Measurements from ENCODE around the gene RAB40A. TPM values are rescaled to one million over a fixed set of nuclear protein-coding genes. Genes with fewer than 3 reads are reported as not detected.

Gene RAB40A
- total RNA-seq, 4 donors from 2014 or later = not detected

DNA sequence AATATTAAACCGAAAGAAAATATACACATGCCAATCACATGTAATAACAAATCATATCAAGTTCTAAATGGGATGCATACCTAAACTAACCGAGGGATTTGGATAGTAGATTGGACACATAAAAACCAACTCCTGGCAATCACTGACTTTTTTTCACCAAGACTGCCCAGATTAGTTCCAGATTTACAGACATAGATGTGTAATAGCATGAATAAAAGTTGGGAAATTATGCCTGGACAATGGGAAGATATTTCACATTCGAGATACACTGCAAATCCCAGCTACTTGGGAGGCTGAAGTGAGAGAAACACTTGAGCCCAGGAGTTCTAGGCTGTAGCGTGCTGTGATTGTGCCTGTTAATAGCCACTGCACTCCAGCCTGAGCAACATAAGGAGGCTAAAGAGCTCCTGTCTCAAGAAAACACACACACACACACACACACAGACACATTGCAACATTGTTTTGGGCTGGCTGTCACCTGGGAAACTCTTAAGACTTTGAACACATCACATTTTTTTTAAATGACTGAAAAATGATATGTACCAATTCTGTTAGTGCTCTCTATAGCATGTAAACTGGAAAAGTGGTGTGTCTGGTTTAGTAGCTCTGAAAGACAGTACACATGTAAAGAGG, 5.7 kb downstream of the RAB40A start:
- TF ChIP-seq, protein P1, sequence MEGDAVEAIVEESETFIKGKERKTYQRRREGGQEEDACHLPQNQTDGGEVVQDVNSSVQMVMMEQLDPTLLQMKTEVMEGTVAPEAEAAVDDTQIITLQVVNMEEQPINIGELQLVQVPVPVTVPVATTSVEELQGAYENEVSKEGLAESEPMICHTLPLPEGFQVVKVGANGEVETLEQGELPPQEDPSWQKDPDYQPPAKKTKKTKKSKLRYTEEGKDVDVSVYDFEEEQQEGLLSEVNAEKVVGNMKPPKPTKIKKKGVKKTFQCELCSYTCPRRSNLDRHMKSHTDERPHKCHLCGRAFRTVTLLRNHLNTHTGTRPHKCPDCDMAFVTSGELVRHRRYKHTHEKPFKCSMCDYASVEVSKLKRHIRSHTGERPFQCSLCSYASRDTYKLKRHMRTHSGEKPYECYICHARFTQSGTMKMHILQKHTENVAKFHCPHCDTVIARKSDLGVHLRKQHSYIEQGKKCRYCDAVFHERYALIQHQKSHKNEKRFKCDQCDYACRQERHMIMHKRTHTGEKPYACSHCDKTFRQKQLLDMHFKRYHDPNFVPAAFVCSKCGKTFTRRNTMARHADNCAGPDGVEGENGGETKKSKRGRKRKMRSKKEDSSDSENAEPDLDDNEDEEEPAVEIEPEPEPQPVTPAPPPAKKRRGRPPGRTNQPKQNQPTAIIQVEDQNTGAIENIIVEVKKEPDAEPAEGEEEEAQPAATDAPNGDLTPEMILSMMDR (IDR thresholded peaks at IDR 0.05 in 4 of 5, conservative IDR thresholded peaks at IDR 0.05 in 1 of 5) = no peak
- TF ChIP-seq POLR2A (IDR thresholded peaks at IDR 0.05) = no peak
- ATAC-seq (no peak), DNase-seq (no peak)
- no peak overlapping the region for H3K27ac ChIP-seq
- intact Hi-C loops (cut with DNase I; ENCODE audit: low total_unique reads) = no loop called here
- H3K4me1 ChIP-seq = no peaks in the 10 kb centered on the region
- no peaks in the 10 kb centered on the region for H3K36me3 ChIP-seq
- H3K4me3 ChIP-seq = no peak overlapping the region
- no peaks in the 10 kb centered on the region for H3K27me3 ChIP-seq
- in situ Hi-C loops (cut with MboI; ENCODE audit: low sequenced_read_pairs in 4 of 4) = no loop called here
- no peaks in the 10 kb centered on the region for H3K9me3 ChIP-seq

DNA sequence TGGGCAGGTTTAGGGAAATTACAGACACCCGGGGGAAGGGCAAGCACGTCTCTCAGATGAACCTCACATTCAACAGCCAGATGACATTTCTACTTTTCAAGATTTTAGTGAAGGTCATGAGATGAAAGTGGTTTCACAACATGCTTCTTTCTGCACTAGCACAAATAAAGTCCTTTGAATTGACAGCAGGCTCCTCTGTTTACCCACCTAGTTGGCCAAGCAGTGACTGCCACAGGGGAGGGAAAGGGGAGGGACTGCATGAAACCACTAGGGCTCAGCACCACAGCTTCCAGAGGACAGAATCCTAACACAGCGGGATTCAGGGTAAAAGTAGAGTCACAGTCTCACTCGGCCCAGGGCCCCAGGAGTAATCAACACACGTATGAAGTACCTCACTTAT, 6.2 kb downstream of the RAB40A start:
- Histone ChIP-seq H3K27ac (no peak overlapping the region), H3K36me3 (no peaks in the 10 kb centered on the region), H3K4me3 (no peak overlapping the region), H3K9me3 (no peaks in the 10 kb centered on the region), H3K4me1 (no peaks in the 10 kb centered on the region), H3K27me3 (no peaks in the 10 kb centered on the region)
- intact Hi-C loops (cut with DNase I; ENCODE audit: low total_unique reads) = no loop called here
- in situ Hi-C loops (cut with MboI; ENCODE audit: low sequenced_read_pairs in 4 of 4) = no loop called here
- DNase-seq (no peak), ATAC-seq (no peak)
- TF ChIP-seq, protein P1 (IDR thresholded peaks at IDR 0.05 in 4 of 5, conservative IDR thresholded peaks at IDR 0.05 in 1 of 5) = no peak
- TF ChIP-seq POLR2A (IDR thresholded peaks at IDR 0.05) = no peak

DNA sequence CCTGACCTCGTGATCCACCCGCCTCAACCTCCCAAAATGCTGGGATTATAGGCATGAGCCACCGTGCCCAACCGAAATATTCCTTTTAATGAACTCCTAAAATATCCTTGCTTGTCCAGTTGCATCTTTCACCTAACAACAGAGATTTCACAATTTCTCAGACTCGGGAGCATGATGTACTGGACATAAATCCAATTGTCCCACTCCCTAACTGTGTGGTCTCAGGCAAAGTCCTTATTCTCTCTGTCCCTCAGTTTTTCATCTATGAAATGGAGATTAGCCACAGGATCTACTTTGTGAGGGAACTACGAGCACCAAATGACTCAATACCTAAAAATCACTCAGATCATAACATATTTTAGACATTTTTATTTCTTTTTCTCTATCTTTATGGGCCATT, 9.3 kb downstream of the RAB40A start:
- Histone ChIP-seq H3K4me1 (no peaks in the 10 kb centered on the region), H3K27me3 (no peaks in the 10 kb centered on the region), H3K36me3 (no peaks in the 10 kb centered on the region), H3K27ac (no peak overlapping the region), H3K9me3 (no peaks in the 10 kb centered on the region), H3K4me3 (no peak overlapping the region)
- in situ Hi-C loops (cut with MboI; ENCODE audit: low sequenced_read_pairs in 4 of 4) = no loop called here
- no peak for ATAC-seq
- TF ChIP-seq POLR2A (IDR thresholded peaks at IDR 0.05) = no peak
- TF ChIP-seq, protein P1 (IDR thresholded peaks at IDR 0.05 in 4 of 5, conservative IDR thresholded peaks at IDR 0.05 in 1 of 5) = no peak
- intact Hi-C loops (cut with DNase I; ENCODE audit: low total_unique reads) = no loop called here
- DNase-seq = no peak

DNA sequence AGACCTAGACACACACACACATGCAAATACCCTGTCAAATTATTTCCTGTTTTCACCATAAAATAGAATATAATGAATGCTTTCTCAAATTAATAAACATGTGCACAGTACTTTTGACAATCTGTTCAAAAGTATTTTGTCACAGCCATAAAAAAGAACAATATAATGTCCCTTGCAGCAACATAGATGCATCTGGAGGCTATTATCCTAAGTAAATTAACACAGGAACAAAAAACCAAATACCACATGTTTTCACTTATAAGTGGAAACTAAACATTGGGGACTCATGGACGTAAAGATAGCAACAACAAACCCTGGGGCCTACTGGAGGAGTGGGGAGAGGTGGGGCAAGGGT, 15.5 kb downstream of the RAB40A start:
- TF ChIP-seq, protein P1 (IDR thresholded peaks at IDR 0.05 in 4 of 5, conservative IDR thresholded peaks at IDR 0.05 in 1 of 5) = no peak
- no peak for TF ChIP-seq POLR2A (IDR thresholded peaks at IDR 0.05)
- Histone ChIP-seq H3K4me3 (no peak overlapping the region), H3K4me1 (no peaks in the 10 kb centered on the region), H3K27me3 (no peaks in the 10 kb centered on the region), H3K9me3 (no peaks in the 10 kb centered on the region), H3K36me3 (no peaks in the 10 kb centered on the region), H3K27ac (no peak overlapping the region)
- intact Hi-C loops (cut with DNase I; ENCODE audit: low total_unique reads) (no loop called here), in situ Hi-C loops (cut with MboI; ENCODE audit: low sequenced_read_pairs in 4 of 4) (no loop called here)
- DNase-seq (no peak), ATAC-seq (no peak)

All from gastrocnemius medialis (tissue), 4 donors.